HG02763 (cell line): Measurements from ENCODE around the gene SPNS3.

Source experiments
- ATAC-seq: cut with Tn5 transposase; IDR thresholded peaks from one replicate; pipeline ENCODE4 v1.9.1; 2021; ENCODE audit warnings: mild to moderate bottlenecking, moderate library complexity; ENCODE audit not compliant: unreplicated experiment

Gene SPNS3

DNA sequence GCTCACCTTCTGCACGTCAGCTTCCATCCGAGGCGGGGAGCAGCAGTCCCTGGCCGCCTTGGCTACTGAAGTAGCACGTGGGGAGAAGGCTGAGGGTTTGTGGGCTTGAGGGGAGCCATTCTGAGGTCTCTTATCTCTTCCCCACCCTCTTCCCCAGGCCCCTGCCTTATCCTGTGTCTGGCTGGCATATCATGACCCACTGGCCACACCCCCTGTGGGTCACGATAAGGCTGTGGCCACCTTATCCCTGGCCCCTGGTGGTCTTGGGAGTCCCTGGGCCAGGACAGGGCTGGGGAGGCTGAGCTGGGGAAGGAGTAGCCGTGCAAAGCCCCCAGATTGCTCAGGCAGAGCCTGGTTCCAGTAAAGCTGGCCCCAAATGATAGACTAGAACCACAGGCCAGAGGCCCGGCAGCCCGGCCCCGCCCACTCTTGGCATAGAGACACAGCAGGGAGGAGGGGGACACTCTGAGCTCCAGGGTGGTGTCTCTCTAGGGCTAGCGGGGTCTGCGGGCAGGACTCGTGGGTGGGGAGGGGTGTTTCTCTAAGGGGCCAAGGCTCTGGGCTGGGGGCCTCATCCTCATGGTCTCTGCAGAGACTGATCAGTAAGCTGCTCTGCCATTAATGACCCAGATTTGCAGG lies 72.6 kb downstream of the SPNS3 start:
- ATAC-seq: no peak

DNA sequence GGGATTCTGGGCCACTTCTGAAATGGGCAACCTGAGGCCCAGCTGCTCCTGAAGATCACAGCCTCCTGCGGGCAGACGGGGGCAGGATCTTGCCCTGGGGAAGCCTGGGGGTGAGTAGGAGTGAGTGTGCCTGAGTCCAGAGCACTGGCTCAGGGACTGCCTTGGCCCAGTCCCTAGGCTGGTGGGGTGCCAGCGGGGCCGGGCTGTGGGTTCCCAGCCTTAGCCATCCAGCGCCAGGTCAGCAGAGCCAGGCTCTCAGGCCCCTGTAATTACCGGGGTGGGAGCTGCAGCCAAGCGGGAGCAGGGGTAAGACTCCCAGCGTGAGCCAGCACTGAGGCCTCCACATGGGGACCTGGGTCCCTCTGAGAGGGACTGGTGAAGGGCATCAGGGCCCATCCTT lies 73.2 kb downstream of the SPNS3 start:
- no peak for ATAC-seq

DNA sequence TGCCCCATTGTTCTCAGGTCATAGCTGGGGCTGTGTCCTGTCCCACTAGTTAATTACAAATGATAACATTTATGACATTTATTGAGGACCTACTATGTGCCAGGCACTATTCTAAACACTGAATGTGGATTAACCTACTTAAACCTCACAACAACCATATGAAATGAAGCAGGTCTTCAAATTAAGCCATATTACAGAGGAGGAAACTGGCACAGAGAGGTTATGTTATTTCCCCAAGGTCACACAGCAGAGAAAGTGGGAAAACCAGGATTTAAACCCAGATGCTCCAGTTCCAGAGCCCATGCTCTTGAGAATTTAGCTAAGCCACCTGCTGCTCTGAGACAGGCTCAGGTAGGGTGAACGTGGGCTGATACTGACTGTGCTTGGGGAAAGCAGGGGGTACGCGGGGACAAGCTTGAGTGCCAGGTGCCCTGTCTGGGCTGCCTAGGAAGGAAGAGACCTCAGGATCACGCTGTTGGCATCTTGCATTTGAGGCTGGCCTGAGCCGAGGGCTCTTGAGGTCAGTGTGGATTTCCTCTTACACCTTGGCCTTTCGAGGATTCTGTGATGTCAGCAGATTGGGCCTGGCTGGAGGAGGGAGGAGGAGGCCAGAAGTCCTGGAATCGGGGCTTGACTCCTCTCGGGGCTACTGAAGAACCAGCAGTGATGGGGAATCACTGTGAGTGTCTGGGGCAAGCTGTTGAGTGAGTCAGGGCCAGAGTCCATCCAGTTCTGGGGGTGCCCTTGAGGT lies 73.8 kb downstream of the SPNS3 start:
- ATAC-seq: no peak

DNA sequence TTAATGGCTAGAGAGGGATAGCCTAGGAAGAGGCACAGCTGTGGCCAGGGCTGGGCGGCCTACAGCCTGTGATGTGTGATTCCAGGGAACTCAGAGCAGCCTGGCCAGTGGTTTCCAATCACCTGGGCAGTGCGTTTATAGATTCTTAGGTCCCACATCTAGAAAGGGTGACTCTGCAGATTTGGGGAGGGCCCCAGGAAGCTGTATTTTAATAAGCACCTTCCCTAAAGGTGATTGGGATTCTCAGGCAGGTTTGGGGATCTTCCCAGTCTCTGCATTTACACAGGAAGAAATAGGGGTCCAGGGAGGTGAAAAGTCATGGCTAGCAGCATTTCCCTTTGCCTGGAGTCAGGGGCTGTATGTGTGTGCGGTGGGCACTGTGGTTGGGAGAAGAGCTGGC lies 74.5 kb downstream of the SPNS3 start:
- no peak for ATAC-seq

DNA sequence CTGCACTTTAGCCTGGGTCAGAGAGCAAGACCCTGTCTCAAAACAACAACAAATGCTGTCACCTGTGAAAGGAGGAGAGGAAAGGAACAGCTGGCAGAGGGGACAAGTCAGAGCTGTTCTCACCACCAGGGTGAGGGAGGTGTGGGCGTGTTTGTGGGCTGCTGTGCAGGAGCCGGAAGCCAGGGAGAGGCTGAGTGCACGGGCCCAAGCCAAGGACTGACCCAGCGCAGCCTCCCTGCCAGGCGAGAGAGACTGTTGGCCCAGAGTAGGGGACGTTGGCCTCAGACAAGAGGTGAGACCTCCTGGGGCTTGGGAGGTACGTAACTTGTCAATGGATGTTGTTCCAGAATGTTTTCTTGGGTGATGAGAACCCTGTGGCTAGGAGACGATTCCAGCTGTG lies 75.7 kb downstream of the SPNS3 start:
- ATAC-seq: no peak

DNA sequence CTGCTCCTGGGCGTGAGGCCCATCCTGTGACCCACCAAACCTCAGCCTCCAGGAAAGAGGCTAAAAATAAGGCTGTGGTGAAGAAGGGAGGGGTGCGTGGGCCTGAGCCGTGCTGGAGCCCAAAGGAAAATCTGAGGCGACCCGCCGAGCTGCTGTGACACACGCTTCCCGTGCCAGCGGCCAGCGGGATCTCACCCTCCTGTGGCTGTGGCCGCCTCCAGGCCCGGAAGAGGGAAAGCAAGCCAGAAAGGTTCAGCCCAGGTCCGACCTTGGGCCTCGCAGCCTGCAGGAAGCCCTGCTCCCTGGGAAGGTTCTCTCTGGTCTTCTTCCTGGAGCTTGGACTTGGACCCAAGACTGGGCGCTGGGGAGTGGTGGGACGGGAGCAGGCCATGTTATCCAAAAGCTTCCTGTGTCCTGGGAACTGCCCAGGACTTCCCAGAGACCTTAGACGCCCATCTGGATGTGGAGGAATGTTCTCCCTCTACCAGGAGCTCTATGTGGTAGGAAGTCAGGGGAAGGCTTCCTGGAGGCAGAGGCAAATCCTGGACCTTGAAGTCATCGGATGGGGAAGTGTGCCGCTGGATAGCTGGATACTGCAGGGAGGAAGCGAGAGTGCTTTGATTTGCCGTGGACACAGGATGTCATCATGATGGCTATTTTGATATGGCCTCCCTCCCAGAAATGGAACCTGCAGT lies 76.3 kb downstream of the SPNS3 start:
- ATAC-seq: no peak

DNA sequence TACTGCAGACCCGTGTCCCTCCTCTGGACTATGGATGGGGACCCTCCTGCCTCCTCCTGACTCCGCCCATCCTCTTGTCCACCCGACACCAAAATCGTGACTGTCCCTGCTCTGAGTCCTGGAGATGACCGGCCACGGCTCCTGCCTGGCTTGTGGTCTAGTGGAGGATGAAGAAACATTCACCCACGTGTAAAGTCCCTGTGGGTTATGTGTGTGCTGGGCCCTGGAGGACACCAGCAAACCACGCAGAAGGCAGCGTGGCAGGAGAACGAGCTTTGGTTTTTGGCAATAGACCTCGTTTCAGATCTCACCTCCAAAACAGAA lies 76.8 kb downstream of the SPNS3 start:
- no peak for ATAC-seq

DNA sequence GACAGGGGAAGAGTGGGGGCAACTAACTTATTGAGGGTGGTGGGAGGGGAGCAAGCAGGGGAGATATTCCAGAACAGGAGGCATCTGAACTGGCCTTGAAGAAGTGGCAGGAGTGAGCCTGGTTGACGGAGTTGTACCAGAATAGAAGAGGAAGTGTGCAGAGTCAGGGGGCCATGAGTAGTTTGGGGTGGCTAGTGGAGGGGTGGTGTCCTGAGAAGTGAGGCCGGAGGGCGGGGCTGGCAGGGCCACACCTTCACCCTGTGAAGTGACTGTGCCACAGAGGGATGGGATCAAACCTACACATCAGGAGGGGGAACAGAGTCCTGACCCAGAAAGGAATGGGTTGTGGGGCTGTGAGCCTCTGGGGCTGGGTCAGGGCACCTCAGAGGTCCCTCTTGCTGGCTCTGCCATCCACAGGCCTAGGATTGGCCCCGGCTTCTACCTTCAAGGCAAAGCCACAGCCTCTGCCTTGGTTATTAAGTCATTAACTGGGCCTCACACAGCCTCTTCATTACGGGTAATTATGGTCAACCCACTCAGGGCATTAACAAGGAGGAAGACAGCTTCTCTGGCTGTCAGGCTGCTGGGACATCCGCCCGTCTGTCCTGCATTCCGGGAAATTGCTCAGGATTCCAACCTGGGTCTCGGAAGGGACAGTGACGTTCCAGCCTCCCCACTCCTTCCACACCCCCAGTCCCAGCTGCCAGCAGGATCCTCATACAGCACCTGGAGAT lies 77.6 kb downstream of the SPNS3 start:
- ATAC-seq: no peak

DNA sequence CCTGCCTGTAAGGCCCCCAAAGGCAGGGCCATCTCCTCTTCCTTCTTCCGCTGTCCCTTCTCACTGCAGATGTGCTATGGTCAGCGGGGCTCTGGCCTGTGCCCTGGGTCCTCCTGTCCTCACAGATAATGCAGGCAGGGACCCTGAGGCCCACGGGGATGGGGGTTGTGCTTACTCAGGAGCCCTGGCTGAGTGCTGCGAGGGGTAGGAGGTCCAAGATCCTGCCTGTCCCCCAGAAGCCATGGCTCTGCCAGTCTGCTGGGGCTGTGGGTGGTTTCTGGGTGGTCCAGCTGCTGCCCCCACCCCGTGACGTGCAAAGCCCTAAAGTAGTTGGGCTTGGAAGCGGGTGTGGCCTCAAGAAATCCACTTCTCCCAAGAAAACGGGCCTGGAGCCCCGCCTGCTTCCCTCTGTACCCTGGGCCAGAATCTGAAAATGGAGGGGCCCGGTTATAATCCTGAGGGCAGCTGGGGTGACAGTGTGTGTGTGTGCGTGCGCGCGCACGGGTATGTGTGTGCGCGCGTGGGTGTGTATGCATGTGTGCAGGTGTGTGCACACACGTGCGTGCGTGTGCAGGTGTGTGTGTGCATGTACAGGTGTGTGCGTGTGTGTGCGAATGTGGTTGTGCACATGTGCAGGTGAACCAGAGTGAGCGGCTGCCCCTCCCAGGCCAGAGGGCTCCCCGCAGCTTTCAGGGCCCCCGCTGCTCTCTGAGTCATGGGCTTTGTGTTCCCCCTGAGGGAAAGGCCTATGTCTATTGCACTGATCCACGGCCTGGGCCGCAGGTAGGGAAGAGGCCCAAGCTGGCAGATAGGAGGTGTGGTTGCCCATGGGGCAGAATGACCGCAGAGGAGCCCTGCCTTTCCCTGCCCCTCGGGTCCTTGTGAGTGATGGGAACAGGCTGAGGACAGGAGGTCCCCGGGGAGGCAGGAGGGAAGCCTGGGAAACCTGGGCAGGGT lies 78.7 kb downstream of the SPNS3 start:
- no peak for ATAC-seq

DNA sequence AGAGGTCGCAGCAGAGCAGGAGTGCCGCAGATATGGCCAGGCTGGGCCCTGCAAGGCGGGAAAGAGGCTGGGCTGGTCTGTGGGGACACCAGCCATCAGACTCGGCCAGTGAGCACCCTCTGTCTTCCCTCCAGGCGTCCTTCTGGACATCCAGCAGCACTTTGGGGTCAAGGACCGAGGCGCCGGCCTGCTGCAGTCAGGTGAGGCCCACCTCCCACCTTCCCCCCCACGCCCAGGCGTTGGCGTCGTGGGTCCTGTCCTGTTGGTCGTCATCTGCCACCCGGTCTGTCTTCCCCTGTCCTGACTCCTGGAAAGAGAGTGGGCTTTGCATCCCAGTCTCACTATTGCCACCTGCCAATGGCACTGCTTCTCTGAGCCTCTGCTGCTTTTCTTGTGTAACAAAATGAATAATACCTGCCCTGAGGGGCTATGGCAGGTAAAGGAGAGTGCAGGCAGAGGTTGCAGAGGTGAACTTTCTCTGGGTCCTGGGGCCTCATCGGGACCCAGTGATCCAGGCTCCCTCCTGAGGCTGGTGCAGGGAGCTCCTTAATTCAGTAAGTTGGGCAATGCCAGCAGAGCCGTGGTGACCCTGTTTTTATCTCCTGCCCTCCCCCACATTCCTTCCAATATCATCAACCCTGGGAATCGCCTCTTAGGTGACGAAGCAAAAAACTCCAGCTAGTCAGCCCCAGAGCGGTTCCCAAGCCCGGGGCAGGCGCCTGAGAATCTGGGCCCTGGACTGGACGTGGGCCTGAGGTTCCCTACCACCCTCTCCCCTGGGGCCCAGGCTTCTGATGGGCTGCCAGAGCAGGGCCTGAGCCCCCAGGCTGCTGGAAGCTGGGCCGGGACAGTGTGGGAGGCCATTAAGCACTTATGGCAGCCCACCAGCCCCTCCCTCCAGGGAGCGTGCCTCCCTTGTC lies 79.6 kb downstream of the SPNS3 start:
- no peak for ATAC-seq

DNA sequence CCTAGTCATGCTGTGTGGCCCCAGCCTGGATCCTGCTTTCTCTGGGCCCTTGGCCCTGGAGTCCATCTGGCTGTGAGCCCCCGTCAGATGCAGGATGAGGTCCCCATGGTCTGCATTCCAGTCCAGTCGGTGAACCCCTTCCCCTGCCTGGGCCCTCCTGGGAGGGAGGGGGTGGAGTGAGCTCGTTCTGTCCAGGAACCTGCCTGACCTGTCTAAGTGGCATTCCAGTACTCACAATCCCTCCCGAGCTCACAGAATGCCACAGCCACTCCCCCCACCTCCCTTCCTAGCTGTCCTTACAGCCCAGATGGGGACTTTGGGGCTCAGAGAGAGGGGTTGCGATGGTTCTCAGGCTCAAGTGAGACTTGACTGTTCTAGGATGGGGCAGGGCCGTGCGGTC lies 80.5 kb downstream of the SPNS3 start:
- ATAC-seq: no peak

DNA sequence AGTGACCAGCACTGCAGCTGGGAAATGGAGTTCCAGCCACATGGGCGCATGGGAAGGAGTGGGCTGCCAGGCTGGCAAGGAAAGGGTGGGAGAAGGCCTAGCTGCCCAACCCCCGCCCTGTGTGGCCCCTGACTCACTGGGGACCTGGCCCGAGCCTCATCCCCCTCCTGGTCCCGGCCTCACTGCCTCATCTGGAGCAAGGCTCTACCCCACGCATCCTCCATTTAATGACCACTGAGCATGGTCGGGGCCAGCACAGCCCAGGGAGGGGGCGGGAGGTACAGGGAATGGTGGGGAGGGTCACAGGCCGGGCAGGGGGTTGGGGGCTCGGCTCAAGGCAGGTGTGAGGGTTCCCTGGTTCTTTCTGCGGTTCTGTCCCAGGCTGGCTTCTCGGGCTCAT lies 81.0 kb downstream of the SPNS3 start:
- no peak for ATAC-seq

DNA sequence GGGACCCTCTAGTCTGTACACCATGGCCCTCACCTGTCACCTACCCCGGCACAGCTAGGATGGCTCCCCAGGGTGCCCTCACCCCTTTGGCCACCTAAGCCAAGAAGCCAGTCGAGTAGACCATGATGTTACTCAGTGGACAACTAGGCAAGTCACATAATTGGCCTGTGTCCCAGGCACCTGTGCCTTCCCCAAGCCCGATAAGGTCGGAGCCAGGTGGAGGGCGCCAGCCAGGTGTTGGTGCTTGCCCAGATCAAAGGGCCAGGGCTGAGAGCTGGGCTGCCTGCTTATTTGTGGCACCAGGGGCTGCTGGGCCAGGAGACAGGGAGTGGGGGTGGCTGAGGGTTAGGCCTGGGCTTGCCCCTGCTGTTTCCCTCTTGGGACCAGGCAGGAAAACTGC lies 81.8 kb downstream of the SPNS3 start:
- ATAC-seq: no peak

DNA sequence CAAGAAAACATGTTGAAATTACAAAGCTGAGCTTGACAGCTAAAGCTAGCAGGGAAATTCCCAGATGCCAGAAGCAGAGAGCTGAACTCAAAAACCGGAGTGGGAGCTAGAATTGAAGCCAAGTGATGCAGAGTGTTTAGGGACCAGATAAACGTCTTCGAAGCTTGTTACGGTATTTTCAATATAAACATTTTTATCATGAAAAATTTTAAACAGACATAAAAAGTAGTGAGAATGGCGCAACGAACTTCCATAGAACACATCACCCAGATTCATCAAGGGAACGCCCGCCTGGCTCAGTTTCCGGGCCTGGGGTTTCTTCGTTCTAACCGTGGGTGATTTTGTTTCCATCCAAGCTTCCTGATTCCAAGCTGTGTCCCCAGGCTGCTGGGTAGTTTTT lies 83.0 kb downstream of the SPNS3 start:
- ATAC-seq: no peak

DNA sequence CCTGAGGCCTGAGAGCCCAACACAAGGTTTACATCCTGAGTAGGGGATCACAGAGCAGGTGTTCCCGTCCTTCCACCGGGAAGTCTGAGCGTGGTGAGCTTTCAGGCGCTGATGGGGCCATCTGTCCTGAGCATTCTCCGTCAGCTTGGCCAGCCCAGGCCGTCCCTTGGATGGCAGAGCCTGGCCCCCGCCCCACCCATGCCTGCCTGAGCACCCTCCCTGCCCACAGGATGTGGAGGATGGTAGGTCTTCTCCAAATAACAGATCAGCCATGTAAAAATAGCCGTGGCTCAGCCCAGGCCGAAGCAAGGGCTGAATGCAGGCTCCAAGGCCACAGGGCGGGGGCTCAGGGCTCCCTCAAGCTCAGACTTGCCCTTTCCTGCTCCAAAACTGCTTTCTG lies 85.2 kb downstream of the SPNS3 start:
- no peak for ATAC-seq

DNA sequence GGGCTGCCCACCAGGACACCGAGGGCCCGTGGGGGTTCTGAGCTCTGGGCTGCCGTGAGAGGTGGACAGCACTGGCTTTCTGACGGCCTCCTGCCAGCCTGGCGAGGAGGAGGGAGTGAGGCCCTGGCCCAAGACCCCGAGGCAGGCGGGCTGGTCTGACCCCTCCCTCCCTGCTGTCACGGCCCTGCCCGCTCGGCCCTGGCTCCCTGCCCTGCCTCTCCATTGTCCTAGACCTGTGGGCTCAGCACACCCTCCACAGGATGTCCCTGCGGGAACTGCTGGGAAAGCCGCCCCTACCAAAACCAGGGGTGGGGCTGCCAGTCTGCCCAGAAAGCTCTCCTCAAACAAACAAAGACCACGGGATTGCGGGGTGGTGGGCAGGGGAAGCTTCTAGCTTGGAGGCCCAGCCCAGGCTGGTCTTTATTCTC lies 85.6 kb downstream of the SPNS3 start:
- no peak for ATAC-seq

DNA sequence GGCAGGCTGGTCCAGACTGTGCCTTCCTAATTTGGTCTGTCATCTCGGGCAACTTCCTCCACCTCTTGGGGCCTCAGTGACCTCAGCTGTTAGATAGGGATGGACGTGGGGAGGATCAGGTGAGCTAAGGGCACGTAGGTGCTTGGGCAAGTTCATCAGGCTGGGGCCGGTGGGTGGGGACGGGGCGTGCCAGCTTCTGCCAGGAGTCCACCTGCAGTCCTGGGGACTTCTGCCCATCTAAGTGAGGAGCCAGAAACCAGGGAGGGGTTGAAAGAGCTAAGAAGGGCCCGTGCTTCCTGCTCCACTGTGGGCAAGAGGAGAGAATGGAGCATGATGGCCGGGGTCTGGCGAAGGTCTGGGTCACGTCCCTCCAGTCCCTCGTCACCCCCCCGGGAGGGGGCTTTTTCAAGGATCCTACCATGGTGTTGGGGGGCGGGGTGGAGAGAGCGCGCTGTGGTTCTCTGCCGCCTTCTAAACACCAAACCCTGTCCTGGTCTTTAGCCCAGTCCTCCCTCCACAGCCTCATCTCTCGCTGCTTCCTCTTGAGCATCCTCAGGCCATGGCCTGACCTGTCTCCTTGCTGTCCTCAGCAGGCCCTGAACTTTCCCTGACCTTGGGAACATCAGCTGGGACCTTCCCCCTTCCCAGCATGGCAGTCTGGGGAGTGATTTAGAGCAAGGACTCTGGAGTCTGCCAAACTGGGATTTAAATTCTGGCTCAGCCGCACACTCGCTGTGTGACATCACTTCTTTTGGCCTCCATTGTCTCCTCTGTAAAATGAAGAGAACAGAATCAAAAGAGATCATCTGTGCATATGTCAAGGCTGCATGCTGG lies 86.5 kb downstream of the SPNS3 start:
- no peak for ATAC-seq

DNA sequence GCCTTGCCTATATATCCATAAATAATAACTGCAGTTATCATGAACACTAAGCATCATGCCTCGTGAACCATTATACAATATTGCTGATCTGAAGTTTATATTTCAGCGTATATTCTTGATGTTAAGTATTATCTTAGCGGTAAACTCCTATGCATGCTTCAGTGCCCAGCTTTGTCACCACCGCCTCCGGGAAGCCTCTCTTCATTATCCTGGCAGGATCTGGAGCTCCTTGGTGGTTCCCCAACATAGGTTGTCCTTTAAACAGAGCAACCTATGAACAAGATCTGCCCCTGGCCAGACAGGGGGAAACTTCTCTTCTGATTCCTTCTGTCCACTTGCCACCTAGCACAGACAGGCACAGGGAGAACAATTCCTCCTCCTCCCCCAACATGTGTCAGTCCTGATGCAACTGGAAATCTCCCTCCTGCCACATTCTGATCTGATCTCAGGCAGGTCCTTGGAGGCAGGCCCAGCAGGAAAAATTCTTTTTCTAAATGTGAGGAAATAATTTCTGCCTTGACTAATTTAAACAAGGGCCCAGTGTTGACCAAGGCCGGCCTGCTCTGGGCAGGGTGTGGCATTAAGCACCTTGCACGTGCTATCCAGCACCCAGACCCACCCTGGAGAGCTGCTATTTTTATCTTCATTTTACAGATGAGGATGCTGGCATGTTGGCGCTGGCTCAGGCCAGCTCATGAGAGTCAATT lies 87.3 kb downstream of the SPNS3 start:
- no peak for ATAC-seq
